ENCODE measurements around the gene IDUA. TPM values are rescaled to one million over a fixed set of nuclear protein-coding genes. Genes with fewer than 3 reads are reported as not detected.

IDUA gene
- polyA plus RNA-seq, 2 donors = 10.0 to 17.8 TPM

DNA sequence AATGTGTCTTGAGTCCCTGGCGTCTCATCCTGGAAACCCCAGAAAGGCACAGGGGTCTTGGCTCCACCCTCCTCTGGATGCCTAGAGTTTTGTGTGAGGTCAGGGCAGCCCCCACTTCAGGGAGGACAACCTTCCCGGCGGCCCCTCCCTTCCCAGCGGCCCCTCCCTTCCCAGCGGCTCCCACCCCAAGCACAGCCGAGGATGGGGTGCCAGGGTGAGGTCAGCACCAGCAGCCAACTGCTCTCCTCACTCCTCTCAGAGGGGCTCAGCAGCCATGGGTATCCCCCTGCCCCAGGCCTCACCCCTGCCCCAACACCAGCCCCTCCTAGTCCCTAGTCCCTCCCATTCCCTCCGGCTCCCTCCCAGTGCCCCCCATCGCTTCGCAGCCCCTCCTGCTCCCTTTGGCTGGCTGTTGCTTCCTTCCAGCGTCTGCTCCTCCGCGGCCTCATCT, 30.9 kb upstream of the IDUA start:
- Histone ChIP-seq H3K36me3 (ENCODE audit: control insufficient read depth in 2 of 2, insufficient read depth in 2 of 2, low read length in 1 of 2) (peaks cover 5 to 39% of the 10 kb centered on the region in 2 donors), H3K9me3 (ENCODE audit: control insufficient read depth in 2 of 2, insufficient read depth in 1 of 2, low read depth in 1 of 2, low read length in 1 of 2) (no peaks in the 10 kb centered on the region), H3K27ac (ENCODE audit: low read depth in 2 of 2, low read length in 1 of 2) (no peak overlapping the region), H3K4me1 (ENCODE audit: control insufficient read depth in 2 of 2, insufficient read depth in 2 of 2, low read length in 1 of 2) (peaks cover 0 to 1% of the 10 kb centered on the region in 2 donors), H3K4me3 (ENCODE audit: low read depth in 1 of 2, low read length in 2 of 2) (no peak overlapping the region), H3K27me3 (ENCODE audit: control insufficient read depth in 1 of 2, insufficient read depth in 2 of 2, low read length in 2 of 2) (no peaks in the 10 kb centered on the region)
- 80 to 86% methylated on average over 12 of the region's 12 CpGs for WGBS, 2 donors

- Histone ChIP-seq H3K27ac (ENCODE audit: low read depth in 2 of 2, low read length in 1 of 2) (no peak overlapping the region), H3K4me1 (ENCODE audit: control insufficient read depth in 2 of 2, insufficient read depth in 2 of 2, low read length in 1 of 2) (peaks cover 0 to 7% of the 10 kb centered on the region in 2 donors), H3K36me3 (ENCODE audit: control insufficient read depth in 2 of 2, insufficient read depth in 2 of 2, low read length in 1 of 2) (peaks cover 5 to 33% of the 10 kb centered on the region in 2 donors), H3K4me3 (ENCODE audit: low read depth in 1 of 2, low read length in 2 of 2) (no peak overlapping the region), H3K27me3 (ENCODE audit: control insufficient read depth in 1 of 2, insufficient read depth in 2 of 2, low read length in 2 of 2) (no peaks in the 10 kb centered on the region), H3K9me3 (ENCODE audit: control insufficient read depth in 2 of 2, insufficient read depth in 1 of 2, low read depth in 1 of 2, low read length in 1 of 2) (no peaks in the 10 kb centered on the region)
- WGBS, 2 donors = 79 to 81% methylated on average over 13 to 14 of the region's 14 CpGs
Measured at GRCh38 chr4:956531-957230, 30.2 kb upstream of the IDUA start.

DNA sequence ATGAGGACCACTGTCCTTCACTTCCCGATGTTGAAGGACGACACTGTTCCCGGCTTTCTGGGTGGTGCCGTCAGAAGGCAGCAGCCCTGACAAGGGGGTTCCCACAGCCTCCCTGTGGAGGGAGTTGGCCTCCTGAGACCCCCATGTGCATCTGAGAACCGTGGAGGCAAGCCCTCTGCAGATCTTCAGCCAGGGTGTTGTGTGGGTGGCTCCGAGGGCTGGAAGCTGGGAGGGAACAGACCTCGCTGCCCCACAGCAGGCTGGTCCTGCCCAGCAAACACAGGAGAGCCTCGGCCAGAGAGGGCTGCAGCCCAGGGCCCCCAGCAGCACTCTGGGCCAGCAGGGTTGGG, 29.6 kb upstream of the IDUA start:
- Histone ChIP-seq H3K4me1 (ENCODE audit: control insufficient read depth in 2 of 2, insufficient read depth in 2 of 2, low read length in 1 of 2) (peaks cover 2 to 13% of the 10 kb centered on the region in 2 donors), H3K4me3 (ENCODE audit: low read depth in 1 of 2, low read length in 2 of 2) (no peak overlapping the region), H3K9me3 (ENCODE audit: control insufficient read depth in 2 of 2, insufficient read depth in 1 of 2, low read depth in 1 of 2, low read length in 1 of 2) (no peaks in the 10 kb centered on the region), H3K27ac (ENCODE audit: low read depth in 2 of 2, low read length in 1 of 2) (no peak overlapping the region), H3K27me3 (ENCODE audit: control insufficient read depth in 1 of 2, insufficient read depth in 2 of 2, low read length in 2 of 2) (no peaks in the 10 kb centered on the region), H3K36me3 (ENCODE audit: control insufficient read depth in 2 of 2, insufficient read depth in 2 of 2, low read length in 1 of 2) (peaks cover 5 to 34% of the 10 kb centered on the region in 2 donors)
- WGBS, 2 donors = 75 to 82% methylated on average over 8 of the region's 8 CpGs

GRCh38 chr4:957581-958313, 29.1 kb upstream of the IDUA start:
- Histone ChIP-seq H3K4me1 (ENCODE audit: control insufficient read depth in 2 of 2, insufficient read depth in 2 of 2, low read length in 1 of 2) (peaks cover 4 to 18% of the 10 kb centered on the region in 2 donors), H3K27me3 (ENCODE audit: control insufficient read depth in 1 of 2, insufficient read depth in 2 of 2, low read length in 2 of 2) (no peaks in the 10 kb centered on the region), H3K27ac (ENCODE audit: low read depth in 2 of 2, low read length in 1 of 2) (no peak overlapping the region), H3K36me3 (ENCODE audit: control insufficient read depth in 2 of 2, insufficient read depth in 2 of 2, low read length in 1 of 2) (peaks cover 5 to 39% of the 10 kb centered on the region in 2 donors), H3K9me3 (ENCODE audit: control insufficient read depth in 2 of 2, insufficient read depth in 1 of 2, low read depth in 1 of 2, low read length in 1 of 2) (no peaks in the 10 kb centered on the region), H3K4me3 (ENCODE audit: low read depth in 1 of 2, low read length in 2 of 2) (no peak overlapping the region)
- 93% methylated on average over 45 of the region's 45 CpGs for WGBS, 2 donors

DNA sequence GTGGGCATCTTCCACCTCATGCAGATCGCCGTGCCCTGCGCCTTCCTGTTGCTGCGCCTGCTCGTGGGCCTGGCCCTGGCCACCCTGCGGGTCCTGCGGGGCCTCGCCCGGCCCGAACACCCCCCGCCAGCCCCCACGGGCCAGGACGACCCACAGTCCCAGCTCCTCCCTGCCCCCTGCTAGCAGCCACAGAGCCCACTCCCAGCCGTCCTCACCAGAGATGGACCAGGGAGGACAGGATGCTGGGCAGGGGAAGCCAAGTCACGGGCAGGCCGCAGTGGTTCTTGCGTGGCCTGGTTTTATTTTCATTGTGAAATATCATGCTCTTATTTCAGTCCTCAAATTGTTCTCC, 28.6 kb upstream of the IDUA start:
- H3K4me3 ChIP-seq (ENCODE audit: low read depth in 1 of 2, low read length in 2 of 2) = no peak overlapping the region
- no peaks in the 10 kb centered on the region for H3K9me3 ChIP-seq (ENCODE audit: control insufficient read depth in 2 of 2, insufficient read depth in 1 of 2, low read depth in 1 of 2, low read length in 1 of 2)
- no peaks in the 10 kb centered on the region for H3K27me3 ChIP-seq (ENCODE audit: control insufficient read depth in 1 of 2, insufficient read depth in 2 of 2, low read length in 2 of 2)
- WGBS, 2 donors = 90 to 92% methylated on average over 17 of the region's 17 CpGs
- peaks cover 4 to 23% of the 10 kb centered on the region in 2 donors for H3K4me1 ChIP-seq (ENCODE audit: control insufficient read depth in 2 of 2, insufficient read depth in 2 of 2, low read length in 1 of 2)
- H3K27ac ChIP-seq (ENCODE audit: low read depth in 2 of 2, low read length in 1 of 2) = no peak overlapping the region
- H3K36me3 ChIP-seq (ENCODE audit: control insufficient read depth in 2 of 2, insufficient read depth in 2 of 2, low read length in 1 of 2) = peaks cover 5 to 36% of the 10 kb centered on the region in 2 donors

DNA sequence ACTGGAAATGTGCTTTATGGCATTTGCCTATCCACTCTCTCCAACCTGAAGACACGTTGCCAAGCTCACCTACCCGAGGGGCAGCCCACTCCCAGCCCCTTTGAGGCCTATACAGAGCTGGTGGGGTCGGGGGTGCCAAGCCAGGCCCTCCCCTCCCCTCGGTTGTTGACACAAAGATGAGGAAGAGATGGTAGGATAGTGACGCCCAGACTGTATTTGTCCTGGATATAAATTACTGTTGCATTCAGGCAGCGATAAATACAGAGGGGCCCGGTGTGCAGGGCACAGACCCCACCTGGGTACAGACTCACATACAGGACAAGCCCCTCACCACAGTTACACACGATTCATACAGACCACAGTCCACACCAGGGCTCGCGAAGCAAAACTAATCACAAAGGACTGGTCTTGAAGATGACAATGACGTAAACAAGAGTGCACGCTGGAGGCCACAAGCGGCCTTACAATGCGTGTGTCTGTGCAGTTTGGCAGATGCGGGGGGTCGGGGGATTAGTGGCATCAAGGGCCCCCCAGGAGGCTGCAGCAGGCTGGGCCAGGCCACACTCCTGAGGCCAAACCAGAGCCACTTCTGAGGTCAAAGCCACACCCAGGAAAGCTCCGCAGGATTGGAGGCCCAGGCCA, 28.0 kb upstream of the IDUA start:
- Histone ChIP-seq H3K27ac (ENCODE audit: low read depth in 2 of 2, low read length in 1 of 2) (no peak overlapping the region), H3K4me3 (ENCODE audit: low read depth in 1 of 2, low read length in 2 of 2) (no peak overlapping the region), H3K36me3 (ENCODE audit: control insufficient read depth in 2 of 2, insufficient read depth in 2 of 2, low read length in 1 of 2) (peaks cover 5 to 37% of the 10 kb centered on the region in 2 donors), H3K9me3 (ENCODE audit: control insufficient read depth in 2 of 2, insufficient read depth in 1 of 2, low read depth in 1 of 2, low read length in 1 of 2) (no peaks in the 10 kb centered on the region), H3K27me3 (ENCODE audit: control insufficient read depth in 1 of 2, insufficient read depth in 2 of 2, low read length in 2 of 2) (no peaks in the 10 kb centered on the region), H3K4me1 (ENCODE audit: control insufficient read depth in 2 of 2, insufficient read depth in 2 of 2, low read length in 1 of 2) (peaks cover 7 to 28% of the 10 kb centered on the region in 2 donors)
- 81 to 83% methylated on average over 17 of the region's 17 CpGs for WGBS, 2 donors

- 86 to 87% methylated on average over 24 of the region's 24 CpGs for WGBS, 2 donors
- H3K27me3 ChIP-seq (ENCODE audit: control insufficient read depth in 1 of 2, insufficient read depth in 2 of 2, low read length in 2 of 2) = no peaks in the 10 kb centered on the region
- H3K36me3 ChIP-seq (ENCODE audit: control insufficient read depth in 2 of 2, insufficient read depth in 2 of 2, low read length in 1 of 2) = peaks cover 5 to 42% of the 10 kb centered on the region in 2 donors
- no peak overlapping the region for H3K4me3 ChIP-seq (ENCODE audit: low read depth in 1 of 2, low read length in 2 of 2)
- no peak overlapping the region for H3K27ac ChIP-seq (ENCODE audit: low read depth in 2 of 2, low read length in 1 of 2)
- H3K4me1 ChIP-seq (ENCODE audit: control insufficient read depth in 2 of 2, insufficient read depth in 2 of 2, low read length in 1 of 2) = peaks cover 7 to 28% of the 10 kb centered on the region in 2 donors
- no peaks in the 10 kb centered on the region for H3K9me3 ChIP-seq (ENCODE audit: control insufficient read depth in 2 of 2, insufficient read depth in 1 of 2, low read depth in 1 of 2, low read length in 1 of 2)
Measured at GRCh38 chr4:959338-960139, 27.3 kb upstream of the IDUA start.

DNA sequence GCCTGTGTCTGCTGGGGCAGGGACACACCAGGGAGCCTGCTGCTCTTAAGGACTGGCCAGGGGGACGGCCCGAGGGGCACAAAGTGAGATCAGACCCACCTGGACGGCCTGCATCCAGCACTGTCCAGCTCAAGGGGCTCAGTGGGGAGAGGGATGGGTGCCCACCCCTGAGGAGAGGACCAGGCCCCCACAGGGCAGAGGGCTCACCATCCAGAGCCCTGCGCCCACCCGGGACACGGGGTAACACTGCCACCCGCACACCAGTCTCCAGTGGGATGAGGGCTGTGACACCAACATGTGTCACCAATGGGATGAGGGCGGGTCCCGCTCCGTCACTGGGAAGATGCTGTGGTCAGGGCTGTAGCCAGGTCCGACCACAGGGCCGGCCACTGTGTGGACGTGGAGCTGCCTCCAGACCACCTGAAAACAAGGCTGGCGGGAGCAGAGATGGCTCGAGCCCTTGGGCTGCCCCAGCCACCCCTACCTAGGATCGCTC, 26.7 kb upstream of the IDUA start:
- no peak overlapping the region for H3K27ac ChIP-seq (ENCODE audit: low read depth in 2 of 2, low read length in 1 of 2)
- H3K27me3 ChIP-seq (ENCODE audit: control insufficient read depth in 1 of 2, insufficient read depth in 2 of 2, low read length in 2 of 2) = no peaks in the 10 kb centered on the region
- H3K9me3 ChIP-seq (ENCODE audit: control insufficient read depth in 2 of 2, insufficient read depth in 1 of 2, low read depth in 1 of 2, low read length in 1 of 2) = no peaks in the 10 kb centered on the region
- 89% methylated on average over 15 to 16 of the region's 16 CpGs for WGBS, 2 donors
- peaks cover 7 to 28% of the 10 kb centered on the region in 2 donors for H3K4me1 ChIP-seq (ENCODE audit: control insufficient read depth in 2 of 2, insufficient read depth in 2 of 2, low read length in 1 of 2)
- H3K36me3 ChIP-seq (ENCODE audit: control insufficient read depth in 2 of 2, insufficient read depth in 2 of 2, low read length in 1 of 2) = peaks cover 5 to 48% of the 10 kb centered on the region in 2 donors
- H3K4me3 ChIP-seq (ENCODE audit: low read depth in 1 of 2, low read length in 2 of 2) = no peak overlapping the region
